GM12801 (cell line): Measurements from ENCODE around the gene DMRT2.

Source experiments
- TF ChIP-seq, protein P1 (sequence below): IDR thresholded peaks from one replicate; pipeline ENCODE4 v1.5.1; 2011; ENCODE audit warnings: control low read depth; ENCODE audit not compliant: insufficient read length; ENCODE audit errors: extremely low read depth

The DMRT2 gene

DNA sequence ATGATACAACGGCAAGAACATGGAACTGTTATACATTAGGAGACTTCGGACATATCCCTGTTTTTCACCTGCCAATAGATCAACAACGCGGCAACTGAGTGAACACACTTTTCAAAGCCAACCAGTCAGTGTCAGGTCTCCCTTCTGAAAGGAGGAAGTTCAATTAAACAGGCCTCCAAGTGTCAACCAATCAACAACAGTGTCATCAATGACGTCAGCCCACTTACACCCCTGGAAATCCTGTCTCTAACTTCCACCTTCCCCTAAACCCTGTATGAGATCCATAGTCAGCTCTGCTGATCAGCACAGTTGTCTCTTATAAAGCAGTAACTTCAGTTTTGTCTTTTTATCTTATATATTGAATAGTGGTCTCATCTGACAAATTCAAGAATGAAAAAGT lies 37.1 kb upstream of the DMRT2 start:
- TF ChIP-seq, protein P1, sequence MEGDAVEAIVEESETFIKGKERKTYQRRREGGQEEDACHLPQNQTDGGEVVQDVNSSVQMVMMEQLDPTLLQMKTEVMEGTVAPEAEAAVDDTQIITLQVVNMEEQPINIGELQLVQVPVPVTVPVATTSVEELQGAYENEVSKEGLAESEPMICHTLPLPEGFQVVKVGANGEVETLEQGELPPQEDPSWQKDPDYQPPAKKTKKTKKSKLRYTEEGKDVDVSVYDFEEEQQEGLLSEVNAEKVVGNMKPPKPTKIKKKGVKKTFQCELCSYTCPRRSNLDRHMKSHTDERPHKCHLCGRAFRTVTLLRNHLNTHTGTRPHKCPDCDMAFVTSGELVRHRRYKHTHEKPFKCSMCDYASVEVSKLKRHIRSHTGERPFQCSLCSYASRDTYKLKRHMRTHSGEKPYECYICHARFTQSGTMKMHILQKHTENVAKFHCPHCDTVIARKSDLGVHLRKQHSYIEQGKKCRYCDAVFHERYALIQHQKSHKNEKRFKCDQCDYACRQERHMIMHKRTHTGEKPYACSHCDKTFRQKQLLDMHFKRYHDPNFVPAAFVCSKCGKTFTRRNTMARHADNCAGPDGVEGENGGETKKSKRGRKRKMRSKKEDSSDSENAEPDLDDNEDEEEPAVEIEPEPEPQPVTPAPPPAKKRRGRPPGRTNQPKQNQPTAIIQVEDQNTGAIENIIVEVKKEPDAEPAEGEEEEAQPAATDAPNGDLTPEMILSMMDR = no peak

- TF ChIP-seq, protein P1 = no peak
Measured at GRCh38 chr9:1014225-1014624, 35.9 kb upstream of the DMRT2 start.

GRCh38 chr9:1014640-1015039 lies 35.5 kb upstream of the DMRT2 start:
- TF ChIP-seq, protein P1 = no peak

- TF ChIP-seq, protein P1 = no peak
Measured at GRCh38 chr9:1018121-1018520, 32.0 kb upstream of the DMRT2 start.

DNA sequence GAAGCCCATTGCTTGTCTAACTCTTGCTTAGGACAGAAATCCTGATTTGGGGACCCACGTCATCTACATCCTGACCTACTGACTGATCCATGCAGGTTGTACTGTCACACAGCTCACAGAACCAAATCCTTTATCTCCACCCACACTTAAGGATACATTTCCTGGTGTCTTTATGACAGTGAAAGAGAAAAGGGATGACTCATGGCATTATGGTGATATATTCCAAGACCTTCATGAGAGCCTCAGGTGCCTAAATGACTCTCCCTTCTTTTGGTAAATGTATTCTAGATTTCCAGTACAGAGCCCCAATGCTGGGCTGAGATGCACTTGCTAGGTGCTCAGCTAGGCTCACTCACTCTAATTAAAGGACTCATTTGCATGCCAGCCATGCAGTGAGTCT lies 26.0 kb upstream of the DMRT2 start:
- TF ChIP-seq, protein P1 = no peak

DNA sequence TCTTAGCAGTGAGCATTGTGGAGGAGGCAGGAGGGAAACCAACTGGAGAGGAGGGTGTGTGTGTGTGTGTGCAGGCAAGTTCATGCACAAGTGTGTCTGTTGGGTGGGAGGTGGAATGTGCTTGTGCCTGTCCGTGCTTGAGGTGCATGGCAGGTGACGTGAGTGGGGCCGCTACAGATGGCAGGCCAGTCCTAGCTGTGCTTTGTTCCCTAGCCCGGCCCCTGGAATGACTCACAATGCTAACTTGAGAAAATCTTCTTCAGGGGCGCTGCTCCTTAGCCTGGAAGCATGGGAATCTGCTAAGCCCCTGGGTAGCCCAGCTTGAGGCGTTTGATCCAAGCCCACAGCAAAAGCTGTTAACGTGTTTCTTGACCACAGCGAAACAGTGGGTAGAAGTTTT lies 25.0 kb upstream of the DMRT2 start:
- TF ChIP-seq, protein P1 = no peak

DNA sequence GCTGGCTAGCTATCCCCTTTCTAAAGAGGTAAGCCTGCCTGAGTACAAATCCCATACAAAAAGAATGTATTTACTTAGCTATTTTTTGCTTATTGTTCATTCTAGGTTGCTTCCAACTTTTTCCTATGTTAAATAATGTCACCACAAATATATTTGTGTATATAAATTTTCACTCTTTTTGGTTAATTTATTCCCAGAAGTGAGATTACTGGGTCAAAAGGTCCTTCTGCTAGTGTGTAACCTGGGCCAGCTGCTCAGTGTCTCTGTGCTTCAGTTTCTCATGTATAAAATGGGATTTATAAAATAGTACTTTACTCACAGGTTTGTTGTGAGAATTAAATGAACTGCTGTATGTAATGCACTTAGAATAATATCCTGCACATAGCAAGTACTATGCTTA lies 23.9 kb upstream of the DMRT2 start:
- TF ChIP-seq, protein P1 = no peak

DNA sequence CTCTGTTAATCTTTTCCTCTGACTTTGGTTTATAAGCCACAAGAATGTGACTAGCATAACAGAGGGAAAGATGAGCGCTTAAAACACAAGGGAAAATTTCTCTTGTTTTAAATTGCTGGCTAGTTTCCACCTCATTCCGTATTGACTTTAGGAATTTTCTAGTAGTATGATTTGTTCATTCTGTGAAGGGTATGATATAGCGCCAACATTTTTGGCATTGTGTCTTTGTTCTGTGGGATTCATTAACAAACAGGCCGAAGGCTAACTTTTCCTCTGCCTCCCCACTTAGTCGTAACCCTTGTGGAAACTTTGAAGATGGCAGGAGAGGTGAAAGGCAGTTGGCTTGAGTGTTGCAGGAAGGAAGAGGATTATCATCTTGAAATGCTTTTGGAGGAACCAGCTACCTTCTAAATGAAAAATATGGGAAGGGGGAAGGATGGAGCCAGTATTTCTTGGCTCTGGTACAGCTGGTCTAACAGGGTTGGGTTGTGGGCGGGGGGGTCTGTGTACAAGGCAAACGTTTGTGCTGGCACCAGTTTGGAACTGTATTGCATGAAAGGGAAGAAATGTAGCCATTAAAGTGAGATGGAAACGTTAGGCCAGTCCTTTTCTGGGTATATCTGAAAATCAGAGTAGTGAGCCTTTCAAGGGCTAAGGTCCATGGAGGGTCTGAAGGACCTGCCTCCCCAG lies 21.5 kb upstream of the DMRT2 start:
- TF ChIP-seq, protein P1 = no peak
